DMS153 (cell line): ENCODE results near the gene RGS7.
A peak's percentile ranks its signal among the peaks of the same experiment; 100 is the strongest.

Source experiments
- DNase-seq: peaks from one replicate; lab custom pipeline; 2025; lab: John Stamatoyannopoulos, UW

The RGS7 gene

GRCh38 chr1:241356519-241357365, at the start of gene RGS7:
Gene RGS7 (minus strand): TSS chr1:241357205.
- DNase-seq = peak; percentile 82

- DNase-seq = no peak
Measured at GRCh38 chr1:241406421-241406820, 49.4 kb upstream of the RGS7 start.

- DNase-seq = no peak
Measured at GRCh38 chr1:241401156-241401555, 44.2 kb upstream of the RGS7 start.

- no peak for DNase-seq
Measured at GRCh38 chr1:241396747-241397681, 40.0 kb upstream of the RGS7 start.

GRCh38 chr1:241391926-241392710, 35.1 kb upstream of the RGS7 start:
- DNase-seq = peak; percentile 83

GRCh38 chr1:241390526-241390925, 33.5 kb upstream of the RGS7 start:
- DNase-seq = no peak

GRCh38 chr1:241389400-241389799, 32.4 kb upstream of the RGS7 start:
- DNase-seq = no peak

GRCh38 chr1:241387216-241387615, 30.2 kb upstream of the RGS7 start:
- DNase-seq = no peak

GRCh38 chr1:241376701-241377100, 19.7 kb upstream of the RGS7 start:
- DNase-seq = peak; percentile 19

GRCh38 chr1:241375886-241376285, 18.9 kb upstream of the RGS7 start:
- no peak for DNase-seq

GRCh38 chr1:241366196-241366595, 9.2 kb upstream of the RGS7 start:
- DNase-seq = no peak

GRCh38 chr1:241362350-241362749, 5.3 kb upstream of the RGS7 start:
- no peak for DNase-seq

- DNase-seq = no peak
Measured at GRCh38 chr1:241357366-241358340, 648 bp upstream of the RGS7 start.

- peak; percentile 42 for DNase-seq
Measured at GRCh38 chr1:241356187-241356518, 852 bp downstream of the RGS7 start.

- no peak for DNase-seq
Measured at GRCh38 chr1:241355311-241356010, 1.5 kb downstream of the RGS7 start.

- peak; percentile 35 for DNase-seq
Measured at GRCh38 chr1:241352401-241352800, 4.6 kb downstream of the RGS7 start.

- DNase-seq = no peak
Measured at GRCh38 chr1:241351841-241352240, 5.2 kb downstream of the RGS7 start.

- peak; percentile 79 for DNase-seq
Measured at GRCh38 chr1:241343956-241344355, 13.0 kb downstream of the RGS7 start.

GRCh38 chr1:241336335-241336734, 20.7 kb downstream of the RGS7 start:
- DNase-seq = no peak

- no peak for DNase-seq
Measured at GRCh38 chr1:241332987-241333386, 24.0 kb downstream of the RGS7 start.
